Measurements from ENCODE around the gene ATF7IP. TPM values are rescaled to one million over a fixed set of nuclear protein-coding genes. Genes with fewer than 3 reads are reported as not detected.
A peak's percentile ranks its signal among the peaks of the same experiment; 100 is the strongest.

Gene ATF7IP
- total and polyA plus RNA-seq, 3 donors from 2014 or later: 71.0 to 84.6 (median 77.1) TPM

- H3K27me3 ChIP-seq: no peaks in the 10 kb centered on the region
- peaks cover 9% of the 10 kb centered on the region for H3K4me1 ChIP-seq
- WGBS, 2 donors: 24 to 25% methylated on average over 3 of the region's 3 CpGs
- H3K9me3 ChIP-seq: no peaks in the 10 kb centered on the region
- H3K36me3 ChIP-seq (ENCODE audit: low read depth, missing control alignments): no peaks in the 10 kb centered on the region
- intact Hi-C loops (cut with DNase I; ENCODE audit: low total_unique reads): no loop called here
- no peak overlapping the region for H3K4me3 ChIP-seq
- TF ChIP-seq CTCF (IDR thresholded peaks at IDR 0.05) (no peak), POLR2A (IDR thresholded peaks at IDR 0.05) (no peak)
- no peak for DNase-seq
- H3K27ac ChIP-seq: peak overlapping the region; percentile 36 to 68
These were observed 25.5 kb downstream of the ATF7IP start for GRCh38 chr12:14390870-14391530.

- Histone ChIP-seq H3K4me3 (no peak overlapping the region), H3K27ac (peak overlapping the region in 1 of 2 donors; percentile 64), H3K27me3 (no peaks in the 10 kb centered on the region), H3K36me3 (ENCODE audit: low read depth, missing control alignments) (no peaks in the 10 kb centered on the region), H3K4me1 (peaks cover 9% of the 10 kb centered on the region), H3K9me3 (no peaks in the 10 kb centered on the region)
- TF ChIP-seq POLR2A (IDR thresholded peaks at IDR 0.05): no peak
- no peak for TF ChIP-seq CTCF (IDR thresholded peaks at IDR 0.05)
- no peak for DNase-seq
- intact Hi-C loops (cut with DNase I; ENCODE audit: low total_unique reads): no loop called here
- WGBS, 2 donors: 33 to 48% methylated on average over 1 of the region's 1 CpG
These were observed 28.3 kb downstream of the ATF7IP start for GRCh38 chr12:14393751-14394150.

GRCh38 chr12:14394317-14395073 lies 29.0 kb downstream of the ATF7IP start:
- Histone ChIP-seq H3K27me3 (no peaks in the 10 kb centered on the region), H3K27ac (peak overlapping the region in 1 of 2 donors; percentile 64), H3K36me3 (ENCODE audit: low read depth, missing control alignments) (no peaks in the 10 kb centered on the region), H3K9me3 (no peaks in the 10 kb centered on the region), H3K4me3 (no peak overlapping the region), H3K4me1 (peaks cover 9% of the 10 kb centered on the region)
- WGBS, 2 donors: 19 to 25% methylated on average over 3 of the region's 3 CpGs
- intact Hi-C loops (cut with DNase I; ENCODE audit: low total_unique reads): no loop called here
- TF ChIP-seq CTCF (IDR thresholded peaks at IDR 0.05) (no peak), POLR2A (IDR thresholded peaks at IDR 0.05) (no peak)
- no peak for DNase-seq

- no peaks in the 10 kb centered on the region for H3K27me3 ChIP-seq
- DNase-seq: no peak
- no peaks in the 10 kb centered on the region for H3K9me3 ChIP-seq
- H3K4me1 ChIP-seq: peaks cover 5% of the 10 kb centered on the region
- H3K27ac ChIP-seq: peak overlapping the region in 1 of 2 donors; percentile 64
- intact Hi-C loops (cut with DNase I; ENCODE audit: low total_unique reads): no loop called here
- 62% methylated on average over 3 of the region's 3 CpGs for WGBS, 2 donors
- no peak overlapping the region for H3K4me3 ChIP-seq
- TF ChIP-seq CTCF (IDR thresholded peaks at IDR 0.05): no peak
- no peak for TF ChIP-seq POLR2A (IDR thresholded peaks at IDR 0.05)
- no peaks in the 10 kb centered on the region for H3K36me3 ChIP-seq (ENCODE audit: low read depth, missing control alignments)
These were observed 29.7 kb downstream of the ATF7IP start for GRCh38 chr12:14395074-14395778.
